HUES48 (cell line): ENCODE results near the gene PTGFR.

Experiments used
- H3K27ac ChIP-seq: one replicate; pipeline ENCODE4 v1.7.0; 2013; ENCODE audit warnings: low read depth, low read length, inconsistent platforms
- H3K27me3 ChIP-seq: 2 replicates; pipeline ENCODE4 v1.6.1; 2013; ENCODE audit warnings: mild to moderate bottlenecking, low read length; ENCODE audit not compliant: control insufficient read depth, insufficient read depth
- H3K36me3 ChIP-seq: 2 replicates; pipeline ENCODE4 v1.6.1; 2013; ENCODE audit warnings: low read length; ENCODE audit not compliant: control insufficient read depth, insufficient read depth
- H3K4me1 ChIP-seq: 2 replicates; pipeline ENCODE4 v1.6.1; 2013; ENCODE audit warnings: mild to moderate bottlenecking, low read length; ENCODE audit not compliant: control insufficient read depth, insufficient read depth
- H3K4me3 ChIP-seq: 2 replicates; pipeline ENCODE4 v1.5.1; 2013; ENCODE audit warnings: mild to moderate bottlenecking, low read depth, low read length
- H3K9ac ChIP-seq: 2 replicates; pipeline ENCODE4 v1.6.1; 2013; ENCODE audit warnings: mild to moderate bottlenecking, low read depth, low read length, moderate library complexity
- H3K9me3 ChIP-seq: 2 replicates; pipeline ENCODE4 v1.6.1; 2013; ENCODE audit warnings: low read length; ENCODE audit not compliant: control insufficient read depth, insufficient read depth

PTGFR gene, protein sequence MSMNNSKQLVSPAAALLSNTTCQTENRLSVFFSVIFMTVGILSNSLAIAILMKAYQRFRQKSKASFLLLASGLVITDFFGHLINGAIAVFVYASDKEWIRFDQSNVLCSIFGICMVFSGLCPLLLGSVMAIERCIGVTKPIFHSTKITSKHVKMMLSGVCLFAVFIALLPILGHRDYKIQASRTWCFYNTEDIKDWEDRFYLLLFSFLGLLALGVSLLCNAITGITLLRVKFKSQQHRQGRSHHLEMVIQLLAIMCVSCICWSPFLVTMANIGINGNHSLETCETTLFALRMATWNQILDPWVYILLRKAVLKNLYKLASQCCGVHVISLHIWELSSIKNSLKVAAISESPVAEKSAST

DNA sequence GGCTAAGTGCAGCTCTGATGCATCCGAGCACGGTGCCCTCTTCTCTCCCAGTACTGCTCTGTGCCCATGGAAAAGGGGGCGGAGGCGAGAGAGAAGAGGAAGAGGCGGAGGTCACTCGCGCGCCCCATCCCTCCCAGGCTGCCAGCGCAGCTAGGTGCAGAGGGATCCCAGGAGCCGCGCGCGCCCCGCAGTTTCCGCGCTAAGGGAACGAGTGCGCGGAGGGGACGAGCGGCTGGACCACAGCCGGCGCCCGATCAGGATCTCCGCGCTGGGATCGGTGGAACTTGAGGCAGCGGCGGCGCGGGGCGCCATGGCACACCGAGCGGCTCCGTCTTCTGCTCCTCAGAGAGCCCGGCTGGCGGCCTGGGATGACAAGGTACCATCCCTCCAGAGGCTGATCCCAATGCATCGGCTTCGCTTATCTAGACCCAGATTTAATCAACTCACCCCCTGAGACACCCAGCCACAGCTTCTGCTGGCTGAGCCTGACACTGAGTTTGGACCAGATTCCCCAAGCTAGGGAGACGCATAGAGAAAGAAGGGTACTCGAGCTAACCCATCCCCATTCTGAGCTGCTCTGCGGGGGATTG, at the start of gene PTGFR:
Gene PTGFR (plus strand): TSS at position 114 of the 590 bp plus-strand sequence. CDS start 1,770 bp downstream, outside the sequence.
- Histone ChIP-seq H3K4me3 (peak within 1 kb of the TSS; percentile 66), H3K27ac (no peak within 1 kb of the TSS)

DNA sequence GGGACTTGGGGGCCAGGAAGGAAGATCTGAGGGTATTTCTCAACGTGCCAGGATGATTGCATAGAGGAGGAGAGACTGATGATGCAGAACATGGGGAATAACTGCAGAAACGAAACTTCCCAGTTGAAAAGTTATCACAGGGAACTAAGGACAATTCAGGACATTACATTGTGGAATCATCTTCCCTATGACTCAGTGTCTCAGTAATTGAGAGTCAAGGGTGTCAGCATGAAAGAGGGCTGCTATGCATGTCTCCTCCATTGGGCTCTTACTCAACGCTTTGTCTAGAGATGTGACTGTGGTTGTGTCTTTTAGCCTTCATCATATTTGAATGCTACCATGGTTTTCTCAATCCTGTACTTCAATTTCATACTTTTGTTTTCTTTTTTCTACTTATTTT, 48.9 kb upstream of the PTGFR start:
- Histone ChIP-seq H3K4me3 (no peak overlapping the region), H3K4me1 (peaks cover 10% of the 10 kb centered on the region), H3K36me3 (no peaks in the 10 kb centered on the region), H3K27ac (no peak overlapping the region), H3K9me3 (no peaks in the 10 kb centered on the region), H3K9ac (no peak overlapping the region), H3K27me3 (no peaks in the 10 kb centered on the region)

More for the DNA sequence above, at the start of gene PTGFR:
- H3K9ac ChIP-seq = no peak within 1 kb of the TSS
- H3K36me3 ChIP-seq = no peaks in the 10 kb centered on the region
- peaks cover 51% of the 10 kb centered on the region for H3K27me3 ChIP-seq
- H3K9me3 ChIP-seq = no peaks in the 10 kb centered on the region
- no peaks in the 10 kb centered on the region for H3K4me1 ChIP-seq

DNA sequence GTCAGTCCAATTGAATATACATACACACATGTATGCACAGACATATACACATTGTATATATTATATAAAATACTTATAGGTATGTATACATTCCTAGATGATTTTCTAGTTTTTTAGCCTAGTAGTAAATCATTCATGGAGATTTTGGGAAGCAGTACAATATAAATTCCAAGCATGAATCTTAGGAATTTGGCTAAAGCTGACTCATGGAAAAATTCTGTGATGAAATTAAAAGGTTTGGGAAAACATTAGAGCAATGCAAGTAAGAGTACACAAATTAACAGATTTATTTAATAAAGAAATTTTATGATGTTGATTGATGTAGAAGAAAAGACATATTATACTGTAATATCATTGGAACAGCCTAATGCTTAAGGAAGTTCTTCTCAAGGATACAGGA, 43.7 kb upstream of the PTGFR start:
- no peak overlapping the region for H3K9ac ChIP-seq
- no peaks in the 10 kb centered on the region for H3K9me3 ChIP-seq
- H3K27ac ChIP-seq = no peak overlapping the region
- H3K4me3 ChIP-seq = no peak overlapping the region
- H3K36me3 ChIP-seq = no peaks in the 10 kb centered on the region
- no peaks in the 10 kb centered on the region for H3K4me1 ChIP-seq
- no peaks in the 10 kb centered on the region for H3K27me3 ChIP-seq

DNA sequence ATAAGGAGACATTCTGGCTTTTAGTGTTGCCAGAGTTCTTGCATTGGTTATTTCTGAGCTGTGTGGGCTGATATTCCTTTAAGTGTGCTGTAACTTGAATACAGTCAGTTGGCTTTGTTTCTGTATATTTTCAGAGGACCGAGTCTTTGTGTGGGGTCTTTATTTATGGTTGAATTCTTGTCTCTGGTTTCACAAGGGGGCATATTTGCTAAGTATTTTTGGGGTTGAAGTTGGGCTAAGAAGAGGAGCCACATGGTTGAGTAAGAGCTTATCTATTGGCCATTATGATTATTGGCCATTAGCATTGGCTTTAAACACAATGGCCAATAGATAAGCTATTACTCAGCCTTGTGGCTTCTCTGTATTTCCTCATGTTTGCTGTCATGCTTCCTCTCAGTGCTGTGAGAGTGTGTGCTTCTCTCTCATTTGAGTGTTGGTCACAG, 26.3 kb upstream of the PTGFR start:
- H3K27me3 ChIP-seq = no peaks in the 10 kb centered on the region
- H3K9ac ChIP-seq = no peak overlapping the region
- no peaks in the 10 kb centered on the region for H3K9me3 ChIP-seq
- no peak overlapping the region for H3K27ac ChIP-seq
- H3K36me3 ChIP-seq = no peaks in the 10 kb centered on the region
- H3K4me3 ChIP-seq = no peak overlapping the region
- H3K4me1 ChIP-seq = no peaks in the 10 kb centered on the region

DNA sequence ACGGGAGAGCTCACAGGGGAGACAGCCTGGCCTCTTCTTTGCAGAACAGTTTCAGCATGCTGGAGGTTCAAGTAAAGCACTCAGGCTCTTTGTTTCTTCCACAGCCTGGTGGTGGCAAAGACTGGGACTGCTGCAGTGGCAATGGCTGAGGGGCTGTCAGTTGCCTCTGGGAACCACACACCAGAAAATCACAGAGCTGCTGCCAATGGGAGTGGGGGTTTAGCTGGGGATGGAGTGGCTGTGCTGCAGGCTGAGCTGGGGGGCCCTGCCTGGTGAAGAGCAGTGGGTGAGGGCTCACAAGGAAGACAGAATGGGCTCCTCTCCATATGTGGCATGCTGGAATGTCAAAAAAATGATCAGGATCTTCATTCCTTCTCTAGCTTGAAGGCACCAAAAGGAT, 25.6 kb upstream of the PTGFR start:
- Histone ChIP-seq H3K4me1 (no peaks in the 10 kb centered on the region), H3K36me3 (no peaks in the 10 kb centered on the region), H3K4me3 (no peak overlapping the region), H3K27me3 (no peaks in the 10 kb centered on the region), H3K27ac (no peak overlapping the region), H3K9me3 (no peaks in the 10 kb centered on the region), H3K9ac (no peak overlapping the region)

DNA sequence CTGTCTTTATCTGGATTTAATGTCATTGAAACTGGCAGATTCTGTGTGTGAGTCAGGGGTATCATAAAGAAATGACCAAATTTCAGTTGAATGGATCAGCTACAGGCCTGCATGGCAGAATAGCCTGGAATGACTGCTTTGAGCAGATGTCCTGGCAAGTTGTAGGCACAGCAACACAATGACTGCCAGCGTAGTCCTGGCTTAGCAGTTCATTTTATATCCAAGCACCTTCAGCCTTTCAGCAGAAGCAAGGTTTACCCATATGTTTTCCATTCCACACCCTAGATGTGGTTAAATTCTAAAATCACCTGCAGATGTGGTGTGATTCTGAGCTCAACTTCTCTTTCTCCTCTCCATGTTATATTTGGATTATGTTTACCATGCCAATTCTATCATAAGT, 22.3 kb upstream of the PTGFR start:
- H3K4me3 ChIP-seq = no peak overlapping the region
- no peaks in the 10 kb centered on the region for H3K4me1 ChIP-seq
- no peaks in the 10 kb centered on the region for H3K9me3 ChIP-seq
- no peaks in the 10 kb centered on the region for H3K36me3 ChIP-seq
- no peak overlapping the region for H3K9ac ChIP-seq
- no peak overlapping the region for H3K27ac ChIP-seq
- H3K27me3 ChIP-seq = no peaks in the 10 kb centered on the region

DNA sequence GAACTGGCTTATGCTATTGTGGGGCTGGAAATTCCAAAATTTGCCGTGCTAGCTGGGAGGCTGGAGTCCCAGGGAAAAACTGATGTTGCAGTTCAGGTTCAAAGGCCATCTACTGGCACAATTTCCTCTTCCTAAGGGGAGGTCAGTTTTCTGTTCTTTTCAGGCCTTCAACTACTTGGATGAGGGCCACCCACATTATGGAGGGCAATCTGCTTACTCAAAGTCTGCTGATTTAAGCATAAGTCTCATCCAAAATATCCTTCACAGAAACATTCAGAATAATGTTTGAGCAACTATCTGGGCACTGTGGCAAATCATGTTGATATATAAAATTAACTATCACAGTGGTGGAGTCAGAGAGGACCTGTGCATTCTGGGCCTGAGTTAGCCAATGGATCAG, 21.2 kb upstream of the PTGFR start:
- Histone ChIP-seq H3K4me3 (no peak overlapping the region), H3K4me1 (no peaks in the 10 kb centered on the region)

DNA sequence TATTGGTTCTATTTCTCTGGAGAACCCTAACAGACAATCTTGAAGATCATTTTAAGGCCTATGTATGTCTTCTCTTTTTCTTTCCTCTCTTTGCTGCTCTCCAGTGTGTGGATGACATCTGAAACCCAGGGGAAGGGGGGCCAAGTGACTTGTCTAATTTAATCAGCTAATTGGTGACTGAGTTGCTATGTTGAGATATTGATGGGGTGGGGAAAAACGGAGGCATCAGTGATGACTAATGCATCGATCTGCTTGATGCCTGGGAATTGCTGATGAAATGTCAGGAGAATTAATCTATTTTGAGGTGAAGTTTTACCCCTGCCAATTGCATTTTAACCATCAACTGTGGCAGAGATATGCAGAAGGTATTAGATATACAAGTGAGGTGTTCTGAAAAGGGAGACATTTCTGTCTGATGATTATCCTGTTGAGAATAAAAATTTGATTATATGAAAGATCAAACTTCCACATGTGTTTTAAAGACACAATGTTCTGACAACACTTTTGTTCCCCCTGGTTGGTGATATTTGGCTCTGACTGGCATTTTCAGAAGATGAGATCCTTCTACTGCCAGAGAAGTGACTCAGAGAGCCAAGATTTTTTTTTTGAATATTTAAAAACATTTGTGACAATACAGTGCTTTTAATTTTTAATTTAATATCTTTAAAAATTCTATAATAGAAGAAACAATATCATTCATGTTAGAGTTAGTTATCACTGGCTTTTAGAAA, 18.7 kb upstream of the PTGFR start:
- Histone ChIP-seq H3K4me1 (no peaks in the 10 kb centered on the region), H3K9ac (no peak overlapping the region), H3K27ac (no peak overlapping the region), H3K9me3 (no peaks in the 10 kb centered on the region), H3K27me3 (no peaks in the 10 kb centered on the region), H3K36me3 (no peaks in the 10 kb centered on the region), H3K4me3 (no peak overlapping the region)

More for the DNA sequence above, 21.2 kb upstream of the PTGFR start:
- Histone ChIP-seq H3K9ac (no peak overlapping the region), H3K9me3 (no peaks in the 10 kb centered on the region), H3K27me3 (no peaks in the 10 kb centered on the region), H3K27ac (no peak overlapping the region), H3K36me3 (no peaks in the 10 kb centered on the region)

DNA sequence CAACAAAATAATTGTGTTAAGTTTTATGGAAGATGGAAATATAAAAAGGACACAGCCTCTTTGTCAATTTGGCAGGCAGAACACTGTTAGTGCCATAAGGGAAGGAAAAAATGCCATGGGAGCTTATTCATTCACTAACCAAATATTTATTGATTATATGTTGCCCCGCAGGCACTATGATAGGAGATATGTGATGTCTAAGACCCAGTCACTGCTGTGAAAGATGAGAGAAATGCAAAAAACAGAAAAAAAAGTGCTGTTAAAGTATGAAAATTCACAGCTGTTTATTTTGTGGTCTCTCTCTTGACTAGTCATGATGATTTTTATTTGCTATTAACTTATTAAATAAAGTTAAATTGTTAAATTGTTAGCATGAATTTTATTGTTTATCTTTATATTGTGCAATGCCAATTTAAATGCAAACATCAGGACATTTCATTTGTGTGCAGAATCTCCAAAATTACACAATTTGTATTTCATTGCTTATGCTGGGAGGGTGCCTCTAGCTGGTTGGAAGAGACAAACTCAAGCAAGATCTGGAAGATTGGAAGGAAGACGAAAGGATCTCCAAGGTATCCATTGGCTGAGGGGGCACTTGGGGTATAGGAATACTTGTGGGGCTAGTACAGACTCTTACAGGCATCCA, 17.8 kb upstream of the PTGFR start:
- Histone ChIP-seq H3K27ac (no peak overlapping the region), H3K9ac (no peak overlapping the region), H3K9me3 (no peaks in the 10 kb centered on the region), H3K4me1 (no peaks in the 10 kb centered on the region), H3K27me3 (no peaks in the 10 kb centered on the region), H3K4me3 (no peak overlapping the region), H3K36me3 (no peaks in the 10 kb centered on the region)

DNA sequence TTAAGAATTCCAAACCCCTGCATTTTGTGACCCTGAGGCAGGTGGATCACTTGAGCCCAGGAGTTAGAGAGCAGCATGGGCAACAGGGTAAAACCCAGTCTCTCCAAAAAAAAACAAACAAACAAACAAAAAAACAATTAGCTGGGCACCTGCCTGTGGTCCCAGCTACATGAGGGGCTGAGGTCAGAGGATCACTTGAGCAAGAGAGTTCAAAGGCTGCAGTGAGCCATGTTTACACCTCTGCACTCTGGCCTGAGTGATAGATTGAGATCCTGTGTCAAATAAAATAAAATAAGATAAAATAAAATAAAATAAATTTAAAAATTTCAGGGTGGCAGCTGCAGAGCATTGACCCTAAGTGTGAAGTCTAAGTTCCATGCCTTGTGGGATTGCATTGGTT, 16.7 kb upstream of the PTGFR start:
- no peak overlapping the region for H3K4me3 ChIP-seq
- H3K27ac ChIP-seq = no peak overlapping the region
- H3K27me3 ChIP-seq = no peaks in the 10 kb centered on the region
- H3K9ac ChIP-seq = no peak overlapping the region
- H3K36me3 ChIP-seq = no peaks in the 10 kb centered on the region
- no peaks in the 10 kb centered on the region for H3K9me3 ChIP-seq
- no peaks in the 10 kb centered on the region for H3K4me1 ChIP-seq
